HG02642 (cell line): ENCODE measurements around the gene LGR4.
A peak's percentile ranks its signal among the peaks of the same experiment; 100 is the strongest.
"Not testable (repeated sequence)": the region's sequence is repeated elsewhere in the genome, so short reads cannot be mapped to it uniquely, and the experiment has no call there.

Experiments used
- ATAC-seq: cut with Tn5 transposase; IDR thresholded peaks from one replicate; pipeline ENCODE4 v1.9.1; 2021; ENCODE audit warnings: mild to moderate bottlenecking; ENCODE audit not compliant: unreplicated experiment, poor library complexity

LGR4 gene

GRCh38 chr11:27472398-27473016 lies at the start of gene LGR4:
Gene LGR4 (minus strand): TSS chr11:27472790. CDS start chr11:27472302, 488 bp downstream.
- ATAC-seq: peak; percentile 89

- ATAC-seq: no peak
Measured at GRCh38 chr11:27520226-27520625, 47.6 kb upstream of the LGR4 start.

- no peak for ATAC-seq
Measured at GRCh38 chr11:27518518-27518917, 45.9 kb upstream of the LGR4 start.

- ATAC-seq: not testable (repeated sequence)
Measured at GRCh38 chr11:27517490-27517889, 44.9 kb upstream of the LGR4 start.

- no peak for ATAC-seq
Measured at GRCh38 chr11:27514558-27514957, 42.0 kb upstream of the LGR4 start.

GRCh38 chr11:27514076-27514475 lies 41.5 kb upstream of the LGR4 start:
- ATAC-seq: no peak

GRCh38 chr11:27513389-27513788 lies 40.8 kb upstream of the LGR4 start:
- ATAC-seq: no peak

GRCh38 chr11:27512238-27512637 lies 39.6 kb upstream of the LGR4 start:
- ATAC-seq: no peak

- ATAC-seq: no peak
Measured at GRCh38 chr11:27509908-27510307, 37.3 kb upstream of the LGR4 start.

GRCh38 chr11:27507557-27508322 lies 35.1 kb upstream of the LGR4 start:
- no peak for ATAC-seq

- ATAC-seq: peak; percentile 97
Measured at GRCh38 chr11:27506200-27507182, 33.9 kb upstream of the LGR4 start, which contains the start of gene LIN7C. Gene LIN7C (minus strand): TSS chr11:27506769. CDS start chr11:27506752, 17 bp downstream.

GRCh38 chr11:27505781-27506180 lies 33.2 kb upstream of the LGR4 start:
- peak; percentile 6 for ATAC-seq

GRCh38 chr11:27504205-27504604 lies 31.6 kb upstream of the LGR4 start:
- ATAC-seq: no peak

- no peak for ATAC-seq
Measured at GRCh38 chr11:27501100-27501499, 28.5 kb upstream of the LGR4 start.

- ATAC-seq: no peak
Measured at GRCh38 chr11:27497911-27498310, 25.3 kb upstream of the LGR4 start.

GRCh38 chr11:27497284-27497866 lies 24.8 kb upstream of the LGR4 start:
- ATAC-seq: peak; percentile 56

- no peak for ATAC-seq
Measured at GRCh38 chr11:27496461-27496860, 23.9 kb upstream of the LGR4 start.

GRCh38 chr11:27495710-27496300 lies 23.2 kb upstream of the LGR4 start:
- no peak for ATAC-seq

GRCh38 chr11:27489092-27489491 lies 16.5 kb upstream of the LGR4 start:
- no peak for ATAC-seq

GRCh38 chr11:27487706-27488105 lies 15.1 kb upstream of the LGR4 start:
- no peak for ATAC-seq
